Panc1 (cell line): ENCODE data around the gene NINL.

Experiments
- CTCF ChIP-seq: fragments of 450-650 bp; IDR thresholded peaks from 2 replicates; pipeline ENCODE4 v1.5.1; 2017; ENCODE audit warnings: mild to moderate bottlenecking
- POLR2AphosphoS5 ChIP-seq: IDR thresholded peaks from 2 replicates; pipeline ENCODE4 v1.6.1; 2012; ENCODE audit warnings: mild to moderate bottlenecking, low read depth, low read length, moderate library complexity
- REST ChIP-seq, 2 experiments: IDR thresholded peaks; 2 replicates each; pipeline ENCODE4 v1.6.1; 2011 to 2012; ENCODE audit warnings: low read depth in 2 of 2, control low read depth in 1 of 2, low read length in 1 of 2, mild to moderate bottlenecking in 1 of 2, moderate library complexity in 1 of 2; ENCODE audit not compliant: insufficient read depth in 1 of 2
- TCF7L2 ChIP-seq: IDR thresholded peaks from 2 replicates; pipeline ENCODE4 v1.6.1; 2011; ENCODE audit warnings: mild to moderate bottlenecking, low read depth, low read length, inconsistent platforms

DNA sequence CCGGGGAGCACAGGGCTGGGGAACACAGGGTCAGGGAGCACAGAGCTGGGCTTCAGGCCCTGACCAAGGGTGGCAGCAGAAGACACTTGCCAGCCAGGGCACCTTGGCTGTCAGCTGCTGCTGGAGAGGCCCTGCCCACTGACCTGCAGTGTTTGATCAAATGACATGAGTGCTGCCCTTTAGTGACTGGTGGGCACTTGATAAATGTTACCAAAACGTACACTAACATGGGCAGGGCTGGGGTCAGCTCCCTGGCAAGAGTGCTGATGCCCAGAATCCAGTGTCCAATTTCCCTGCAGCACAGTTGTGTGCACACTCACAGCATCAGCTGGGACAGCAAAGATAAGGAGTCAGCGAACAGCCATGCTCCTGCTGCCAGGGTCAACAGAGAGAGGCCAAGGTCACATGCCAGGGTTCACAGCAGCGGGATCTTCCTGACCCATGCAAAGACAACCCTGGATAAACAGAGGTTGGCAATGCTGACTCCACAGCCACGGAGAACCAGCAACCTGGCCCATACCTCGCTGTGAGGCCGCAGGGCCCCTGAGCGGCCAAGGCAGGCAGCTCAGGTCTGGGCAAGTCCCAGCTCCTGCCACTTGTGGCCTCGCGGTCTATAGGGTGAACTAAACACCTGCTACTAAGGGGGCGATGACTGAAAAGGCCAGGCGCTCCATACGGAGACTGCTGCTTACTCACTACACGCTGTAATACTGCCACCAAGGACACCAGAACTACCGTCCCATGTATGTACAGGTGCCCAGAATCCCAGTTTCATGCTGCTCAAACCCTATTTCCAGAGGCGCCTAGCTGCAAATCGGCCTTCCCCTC, 46.3 kb downstream of the NINL start:
- no peak for TF ChIP-seq CTCF
- no peak for TF ChIP-seq TCF7L2
- TF ChIP-seq POLR2AphosphoS5 = no peak
- TF ChIP-seq REST (IDR thresholded peaks at IDR 0.05; ENCODE audit: insufficient read depth in 1 of 2, low read depth in 2 of 2, low read length in 1 of 2) = no peak
